Mammary epithelial cell (primary cell): ENCODE measurements around the gene CCDC184.

Experiments
- CTCF ChIP-seq, 2 donors: IDR thresholded peaks in 1 of 2; conservative IDR thresholded peaks in 1 of 2; 2 replicates each; pipeline ENCODE4 v1.5.1; 2011 to 2012; ENCODE audit warnings: inconsistent platforms in 2 of 2, low read length in 2 of 2, mild to moderate bottlenecking in 2 of 2, control low read depth in 1 of 2, low read depth in 1 of 2; ENCODE audit not compliant: insufficient read depth in 1 of 2; ENCODE audit errors: extremely low read depth in 1 of 2
- EZH2 ChIP-seq: IDR thresholded peaks from 2 replicates; pipeline ENCODE4 v1.6.1; 2012; ENCODE audit warnings: low read length, inconsistent platforms, borderline replicate concordance

DNA sequence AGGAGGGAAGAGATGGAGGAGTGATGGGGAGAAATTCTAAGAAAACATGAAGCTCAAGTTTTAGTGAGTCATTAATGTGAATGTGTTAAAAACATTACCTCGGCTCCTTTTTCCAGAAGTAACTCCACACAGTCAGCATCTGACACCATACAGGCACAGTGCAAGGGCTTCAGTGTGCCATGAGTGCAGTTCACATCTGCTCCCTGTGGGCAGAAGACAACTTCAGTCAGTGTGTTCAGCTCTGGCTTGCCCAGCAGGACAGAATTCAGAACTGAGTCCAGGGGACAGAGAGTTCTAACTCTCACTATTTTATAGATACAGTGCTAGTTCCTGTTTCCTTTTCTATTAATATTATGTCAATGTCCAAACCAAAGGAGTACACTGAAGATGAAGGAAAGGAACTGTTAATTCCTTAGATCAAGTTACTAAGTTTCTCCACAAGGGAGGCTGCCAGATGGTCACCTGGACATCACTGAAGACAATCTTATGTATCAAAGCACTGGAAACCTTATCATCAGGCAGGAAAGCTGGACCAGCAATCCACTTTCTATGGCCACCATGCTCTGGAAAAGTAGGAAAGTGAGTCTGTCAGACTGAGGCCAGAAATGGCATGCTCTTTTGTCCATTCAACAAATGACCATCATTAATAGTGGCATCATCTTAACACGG, 32.2 kb upstream of the CCDC184 start:
- TF ChIP-seq CTCF (conservative IDR thresholded peaks at IDR 0.05 in 1 of 2, IDR thresholded peaks at IDR 0.05 in 1 of 2; ENCODE audit: extremely low read depth in 1 of 2, insufficient read depth in 1 of 2, low read depth in 1 of 2, low read length in 2 of 2) = no peak
- no peak for TF ChIP-seq EZH2
